NCI-H1694 treated with DMSO at 0.1 percent for 48 hours (cell line): Measurements from ENCODE around the gene SFXN4.
"Not testable (repeated sequence)": the region's sequence is repeated elsewhere in the genome, so short reads cannot be mapped to it uniquely, and the experiment has no call there.

Experiments used
- DNase-seq: peaks from one replicate; lab custom pipeline; 2025; lab: John Stamatoyannopoulos, UW

Gene SFXN4

DNA sequence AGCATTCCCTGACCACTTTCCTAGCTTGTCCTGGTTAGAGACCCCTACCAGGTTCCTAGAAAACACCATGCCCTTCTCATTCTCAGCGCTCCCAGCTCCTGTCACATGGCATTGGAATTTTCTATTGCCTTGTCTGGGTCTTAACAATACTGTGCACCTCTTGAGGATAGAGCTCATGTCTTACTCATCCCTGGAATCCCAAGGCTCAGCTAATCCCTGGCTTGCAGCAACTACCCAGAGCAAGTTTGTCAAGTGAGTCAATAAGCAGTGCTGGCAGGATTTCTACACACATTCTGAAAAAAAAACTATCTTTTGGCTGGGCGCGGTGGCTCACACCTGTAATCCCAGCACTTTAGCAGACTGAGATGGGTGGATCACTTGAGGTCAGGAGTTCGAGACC, 24.8 kb upstream of the SFXN4 start:
- DNase-seq = no peak

- DNase-seq = no peak
Measured at GRCh38 chr10:119189811-119190282, 24.3 kb upstream of the SFXN4 start.

DNA sequence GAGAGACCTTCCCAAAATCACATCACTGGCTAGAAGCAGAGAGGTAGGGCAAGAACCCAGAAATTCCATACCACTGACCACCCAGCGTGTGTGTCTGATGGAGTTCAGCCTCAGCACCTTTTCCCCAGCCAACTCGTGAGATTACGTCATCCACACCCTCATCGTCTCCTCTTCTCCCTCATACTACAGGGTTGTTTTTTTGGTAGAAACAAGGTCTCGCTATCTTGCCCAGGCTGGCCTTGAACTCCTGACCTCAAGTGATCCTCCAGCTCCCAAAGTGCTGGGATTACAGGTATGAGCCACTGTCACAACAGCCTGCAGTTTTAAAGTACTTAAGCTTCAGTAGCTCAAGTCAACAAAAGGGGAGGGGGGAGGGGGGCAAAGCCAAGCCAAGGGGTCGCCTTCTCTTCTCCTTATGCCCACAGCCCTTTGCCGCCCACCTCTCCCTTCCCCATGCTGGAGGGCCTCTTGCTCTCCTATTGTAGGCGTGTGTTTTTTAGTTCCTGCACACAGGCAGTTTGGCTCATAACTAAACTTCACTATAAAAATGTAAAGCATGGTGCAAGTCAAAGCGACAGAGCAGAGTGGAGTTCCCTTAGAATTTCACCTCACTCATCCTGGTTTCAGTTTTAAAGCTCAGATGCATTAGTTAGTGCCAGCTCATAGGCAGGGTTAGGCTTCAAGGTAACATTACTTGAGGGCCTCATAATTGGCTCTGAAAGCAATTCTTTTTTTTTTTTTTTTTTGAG, 18.3 kb upstream of the SFXN4 start:
- no peak for DNase-seq

DNA sequence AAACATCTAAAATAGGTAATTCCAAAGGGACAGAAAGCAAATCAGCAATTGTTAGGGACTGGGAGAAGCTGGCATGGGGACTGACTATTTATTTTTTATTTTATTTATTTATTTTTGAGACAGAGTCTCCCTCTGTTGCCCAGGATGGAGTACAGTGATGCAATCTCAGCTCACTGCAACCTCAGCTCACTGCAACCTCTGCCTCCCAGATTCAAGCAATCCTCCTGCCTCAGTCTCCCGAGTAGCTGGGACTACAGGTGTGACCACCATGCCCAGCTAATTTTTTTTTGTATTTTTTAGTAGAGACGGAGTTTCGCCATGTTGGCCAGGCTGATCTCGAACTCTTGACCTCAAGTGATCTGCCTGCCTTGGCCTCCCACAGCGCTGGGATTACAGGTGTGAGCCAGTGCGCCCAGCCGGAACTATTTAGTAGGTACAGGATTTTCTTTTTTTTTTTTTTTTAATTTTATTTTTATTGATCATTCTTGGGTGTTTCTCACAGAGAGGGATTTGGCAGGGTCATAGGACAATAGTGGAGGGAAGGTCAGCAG, 15.4 kb upstream of the SFXN4 start:
- DNase-seq = not testable (repeated sequence)

- DNase-seq = peak; percentile 54
Measured at GRCh38 chr10:119178372-119179119, 13.0 kb upstream of the SFXN4 start, which contains the start of gene PRDX3. Gene PRDX3, minus strand, starts transcription at chr10:119178812. Its CDS starts 22 bp downstream, at chr10:119178790.

- DNase-seq = no peak
Measured at GRCh38 chr10:119177708-119178371, 12.3 kb upstream of the SFXN4 start.

- DNase-seq = no peak
Measured at GRCh38 chr10:119176166-119176565, 10.7 kb upstream of the SFXN4 start.

- no peak for DNase-seq
Measured at GRCh38 chr10:119174109-119174508, 8.6 kb upstream of the SFXN4 start.

GRCh38 chr10:119167041-119167440, 1.5 kb upstream of the SFXN4 start:
- no peak for DNase-seq

- DNase-seq = no peak
Measured at GRCh38 chr10:119166564-119166963, 1.1 kb upstream of the SFXN4 start.

DNA sequence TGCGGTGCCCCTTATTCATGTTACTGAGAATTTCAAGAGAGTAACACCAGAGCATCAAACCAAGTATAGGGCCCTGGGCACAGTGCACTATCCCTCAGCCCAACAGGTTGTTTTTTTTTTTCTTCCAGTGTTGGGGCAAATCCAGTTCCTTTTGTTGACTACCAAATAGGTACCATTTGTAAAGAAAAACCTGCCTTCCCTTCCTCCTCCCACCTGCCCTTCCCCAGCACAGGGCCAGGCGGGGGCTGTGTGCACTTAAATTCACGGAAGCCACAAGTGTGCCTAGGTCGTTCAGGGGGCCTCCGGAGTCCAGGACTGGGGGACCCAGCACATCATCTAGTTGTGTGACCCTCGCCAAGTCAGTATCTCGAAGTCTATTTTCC, 595 bp upstream of the SFXN4 start:
- no peak for DNase-seq

DNA sequence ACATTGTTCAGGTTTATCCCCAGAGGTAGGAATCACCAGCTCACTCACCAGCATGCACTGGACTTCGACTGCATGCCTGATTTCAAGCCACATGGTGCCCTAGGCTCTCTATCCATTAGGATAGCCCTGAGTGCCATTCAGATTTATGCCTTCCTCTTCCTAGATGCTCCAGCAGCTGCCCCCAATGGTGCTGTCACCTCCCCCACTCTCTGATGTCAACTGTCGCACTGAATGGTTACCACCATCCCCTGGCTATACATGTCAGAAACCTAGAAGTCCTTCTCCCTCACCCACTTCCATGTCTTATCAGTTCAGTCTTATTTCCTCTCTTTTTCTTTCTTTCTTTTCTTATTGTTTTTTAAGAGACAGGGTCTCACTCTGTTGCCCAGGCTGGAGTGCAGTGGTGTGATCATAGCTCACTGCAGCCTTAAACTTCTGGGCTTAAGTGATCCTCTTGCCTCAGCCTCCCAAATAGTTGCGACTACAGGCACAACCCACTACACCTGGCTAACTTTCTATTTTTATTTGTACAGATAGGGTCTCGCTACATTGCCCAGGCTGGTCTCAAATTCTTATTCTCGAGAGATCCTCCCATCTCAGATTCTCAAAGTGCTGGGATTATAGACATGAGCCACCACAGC, 2.9 kb downstream of the SFXN4 start:
- DNase-seq = no peak

GRCh38 chr10:119161680-119162451, 3.6 kb downstream of the SFXN4 start:
- no peak for DNase-seq

- no peak for DNase-seq
Measured at GRCh38 chr10:119159332-119159731, 6.2 kb downstream of the SFXN4 start.

DNA sequence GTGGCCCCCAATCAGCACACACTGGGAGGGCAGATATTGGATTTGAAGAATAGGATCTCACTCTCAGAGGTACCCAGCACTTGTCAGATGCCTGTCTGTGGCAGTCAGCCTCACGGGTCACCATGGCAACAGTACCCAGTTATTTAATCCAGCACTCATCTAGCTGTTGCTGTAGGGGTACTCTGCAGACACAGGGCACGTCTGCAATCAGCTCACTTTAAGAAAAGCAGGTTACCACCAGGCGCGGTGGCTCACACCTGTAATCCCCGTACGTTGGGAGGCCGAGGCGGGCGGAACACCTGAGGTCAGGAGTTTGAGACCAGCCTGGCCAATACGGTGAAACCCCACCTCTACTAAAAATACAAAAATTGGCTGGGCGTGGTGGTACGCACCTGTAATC, 11.9 kb downstream of the SFXN4 start:
- no peak for DNase-seq

- no peak for DNase-seq
Measured at GRCh38 chr10:119153041-119153440, 12.5 kb downstream of the SFXN4 start.

DNA sequence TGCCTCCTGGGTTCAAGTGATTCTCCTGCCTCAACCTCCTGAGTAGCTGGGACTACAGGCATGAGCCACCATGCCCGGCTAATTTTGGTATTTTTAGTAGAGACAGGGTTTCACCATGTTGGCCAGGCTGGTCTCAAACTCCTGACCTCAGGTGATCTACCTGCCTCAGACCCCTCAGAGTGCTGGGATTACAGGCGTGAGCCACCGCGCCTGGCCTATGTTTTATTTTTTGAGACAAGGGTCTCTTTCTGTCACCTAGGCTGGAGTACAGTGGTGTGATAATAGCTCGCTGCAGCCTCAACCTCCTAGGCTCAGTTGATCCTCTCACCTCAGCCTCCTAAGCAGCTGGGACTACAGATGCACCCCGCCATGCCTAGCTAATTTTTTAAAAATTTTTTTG, 13.9 kb downstream of the SFXN4 start:
- not testable (repeated sequence) for DNase-seq

GRCh38 chr10:119149729-119150128, 15.8 kb downstream of the SFXN4 start:
- DNase-seq = no peak

GRCh38 chr10:119149157-119149556, 16.4 kb downstream of the SFXN4 start:
- no peak for DNase-seq

GRCh38 chr10:119143657-119144056, 21.9 kb downstream of the SFXN4 start:
- DNase-seq = no peak

DNA sequence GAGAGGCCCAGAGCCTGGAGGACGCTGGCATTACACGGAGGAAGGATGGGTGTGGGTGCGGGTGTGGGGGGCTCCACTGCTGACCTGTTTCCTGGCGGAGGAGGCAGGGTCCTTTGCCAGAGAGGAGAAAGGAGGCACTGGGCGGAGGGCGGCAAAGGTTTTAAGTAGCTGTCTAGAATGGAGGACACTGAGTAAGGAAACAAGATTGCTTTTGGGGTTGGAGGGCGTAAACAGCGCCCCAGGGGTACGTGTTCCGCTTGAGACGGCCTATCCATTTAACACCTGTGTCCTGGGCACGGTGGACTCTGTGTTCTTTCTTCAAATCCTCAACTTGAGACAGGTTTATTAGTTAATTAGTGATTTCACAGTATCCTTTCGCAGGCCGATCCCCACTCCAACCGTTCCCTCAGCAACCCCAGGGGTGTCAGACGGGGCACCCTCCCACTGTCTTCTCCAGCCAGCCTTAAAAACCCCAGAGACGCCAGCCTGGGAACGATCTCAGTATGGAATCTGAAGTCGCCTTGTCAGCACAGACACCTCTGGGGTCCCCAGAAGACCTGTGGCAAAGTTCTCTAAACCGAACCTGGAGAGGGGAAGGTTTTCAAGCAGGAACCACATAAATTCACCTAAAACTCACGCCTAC, 24.8 kb downstream of the SFXN4 start:
- no peak for DNase-seq
